B cell (primary cell): ENCODE measurements around the gene ASGR2. TPM values are rescaled to one million over a fixed set of nuclear protein-coding genes. Genes with fewer than 3 reads are reported as not detected.

Source experiments
- ATAC-seq: fragments of 200-7000 bp; cut with Tn5 transposase; one replicate; pipeline ENCODE4 v1.10.0; 2021; ENCODE audit warnings: low read depth, mild to moderate bottlenecking, moderate number of reproducible peaks, moderate library complexity
- CTCF ChIA-PET: fragments of 350-600 bp; sonication (Branson Sonifier 250); formaldehyde crosslinking; loops from one replicate; lab custom pipeline; 2021; ENCODE audit warnings: antibody characterized with exemption, inconsistent platforms; lab: Charles Lee
- POLR2A ChIA-PET: fragments of 350-600 bp; sonication (Branson Sonifier 250); formaldehyde crosslinking; loops from one replicate; lab custom pipeline; 2021; ENCODE audit warnings: antibody characterized with exemption; lab: Charles Lee
- DNase-seq: peaks from one replicate; pipeline ENCODE4 v3.0.0; 2013
- H2AFZ ChIP-seq: 2 replicates; pipeline ENCODE4 v1.6.1; 2012; ENCODE audit warnings: mild to moderate bottlenecking, low read depth, low read length; ENCODE audit not compliant: insufficient read depth, poor library complexity, severe bottlenecking
- H3K27ac ChIP-seq, 2 donors: 1 replicate in 1 of 2; 2 replicates in 1 of 2; pipeline ENCODE4 v1.5.1; 2012 to 2013; ENCODE audit warnings: low read length in 2 of 2, mild to moderate bottlenecking in 2 of 2, moderate library complexity in 1 of 2
- H3K27me3 ChIP-seq, 4 experiments: fragments of 200-600 bp in 1 of 4; sonication (generic) in 1 of 4; replicated peaks in 1 of 4; 1 replicate in 2 of 4; 2 replicates in 2 of 4; pipeline versions ENCODE4 v1.6.1 to v1.7.0; 2013 to 2016; ENCODE audit warnings: low read length in 3 of 4, mild to moderate bottlenecking in 2 of 4, mixed read lengths in 1 of 4, moderate library complexity in 1 of 4; ENCODE audit not compliant: insufficient read depth in 4 of 4, control insufficient read depth in 3 of 4; ENCODE audit errors: control extremely low read depth in 1 of 4
- H3K36me3 ChIP-seq, 2 experiments: replicated peaks in 1 of 2; 1 replicate in 1 of 2; 2 replicates in 1 of 2; pipeline versions ENCODE4 v1.6.1 to v1.7.1; 2013; ENCODE audit warnings: low read length in 1 of 2; ENCODE audit not compliant: insufficient read depth in 2 of 2, control insufficient read depth in 1 of 2; ENCODE audit errors: control extremely low read depth in 1 of 2, extremely low read depth in 1 of 2
- H3K4me1 ChIP-seq, 2 donors: fragments of 200-600 bp in 1 of 2; sonication (generic) in 1 of 2; 1 replicate in 1 of 2; 2 replicates in 1 of 2; pipeline versions ENCODE4 v1.5.1 to v1.6.1; 2013 to 2017; ENCODE audit warnings: low read length in 2 of 2; ENCODE audit not compliant: control insufficient read depth in 2 of 2, insufficient read depth in 2 of 2
- H3K4me2 ChIP-seq: replicated peaks from 2 replicates; pipeline ENCODE3; 2012; ENCODE audit warnings: mild to moderate bottlenecking, low read depth, low read length; ENCODE audit not compliant: poor library complexity, severe bottlenecking
- H3K4me3 ChIP-seq, 5 experiments: fragments of 200-600 bp in 1 of 5; sonication (generic) in 1 of 5; 1 replicate in 3 of 5; 2 replicates in 2 of 5; pipeline versions ENCODE4 v1.5.1 to v1.7.0; 2011 to 2016; ENCODE audit warnings: low read length in 4 of 5, mild to moderate bottlenecking in 4 of 5, low read depth in 2 of 5, control low read depth in 1 of 5, moderate library complexity in 1 of 5; ENCODE audit not compliant: insufficient read depth in 1 of 5; ENCODE audit errors: control extremely low read depth in 1 of 5, extremely low read depth in 1 of 5
- H3K79me2 ChIP-seq: fragments of 200-600 bp; sonication (generic); one replicate; pipeline ENCODE4 v1.6.0; 2016; ENCODE audit warnings: low read length; ENCODE audit not compliant: control insufficient read depth, insufficient read depth
- H3K9ac ChIP-seq: fragments of 200-600 bp; sonication (generic); 2 replicates; pipeline ENCODE4 v1.6.1; 2017; ENCODE audit warnings: mild to moderate bottlenecking, low read length, moderate library complexity
- H3K9me3 ChIP-seq, 3 donors: one replicate each; pipeline versions ENCODE4 v1.6.1 to v1.7.1; 2013; ENCODE audit warnings: low read length in 2 of 3; ENCODE audit not compliant: control insufficient read depth in 2 of 3, insufficient read depth in 1 of 3; ENCODE audit errors: control extremely low read depth in 1 of 3
- H4K20me1 ChIP-seq: 2 replicates; pipeline ENCODE4 v1.6.0; 2012; ENCODE audit warnings: mild to moderate bottlenecking, low read length; ENCODE audit not compliant: insufficient read depth, control insufficient read depth, poor library complexity, severe bottlenecking
- H3K27ac Mint-ChIP-seq: one replicate; pipeline ENCODE4 v1.8.0; 2021; ENCODE audit warnings: mixed read lengths
- H3K27me3 Mint-ChIP-seq: one replicate; pipeline ENCODE4 v1.8.0; 2021; ENCODE audit warnings: mixed read lengths
- H3K4me1 Mint-ChIP-seq: one replicate; pipeline ENCODE4 v1.8.0; 2021; ENCODE audit warnings: mixed read lengths
- H3K4me3 Mint-ChIP-seq: one replicate; pipeline ENCODE4 v1.8.0; 2021; ENCODE audit warnings: mixed read lengths
- H3K9me3 Mint-ChIP-seq: one replicate; pipeline ENCODE4 v1.8.0; 2022; ENCODE audit warnings: mixed read lengths; ENCODE audit not compliant: insufficient read depth
- EZH2 ChIP-seq: IDR thresholded peaks from 2 replicates; pipeline ENCODE4 v1.6.1; 2012; ENCODE audit warnings: borderline replicate concordance, low read depth, mild to moderate bottlenecking, moderate library complexity, low read length; ENCODE audit not compliant: insufficient read depth, poor library complexity, severe bottlenecking
- whole genome bisulfite sequencing: methylation state at CpG from one replicate; pipeline ENCODE4 v1.1.5; 2013; ENCODE audit warnings: missing lambda C conversion rate; ENCODE audit not compliant: insufficient coverage; 5-methylcytosine and 5-hydroxymethylcytosine counted together
- intact Hi-C: fragments of 100-400 bp; cut with micrococcal nuclease; formaldehyde crosslinking; loops from one replicate; pipeline ENCODE4 v1.10.0; 2022
- polyA plus RNA-seq: library from polyadenylated mRNA; depleted of rRNA; stranded (reverse); fragments of >200 nt; gene quantifications from 2 replicates; pipeline ENCODE4 v1.2.3, GENCODE V29; 2012
- total RNA-seq, 2 donors: library from RNA; stranded (reverse); fragments of 120-200 nt in 1 of 2; gene quantifications; 1 replicate in 1 of 2; 2 replicates in 1 of 2; pipeline versions ENCODE4 v1.2.3 to v1.2.4, GENCODE V29; 2013 to 2022
- TF ChIP-seq, protein P1 (sequence below): fragments of 200-600 bp; IDR thresholded peaks from one replicate; pipeline ENCODE4 v1.8.0; 2022; ENCODE audit warnings: antibody characterized with exemption, mild to moderate bottlenecking

ASGR2 gene
- total and polyA plus RNA-seq, 2 donors (not counting 1 experiment from before 2014, with no cell fraction given) = 1.00 TPM; not detected in 1

DNA sequence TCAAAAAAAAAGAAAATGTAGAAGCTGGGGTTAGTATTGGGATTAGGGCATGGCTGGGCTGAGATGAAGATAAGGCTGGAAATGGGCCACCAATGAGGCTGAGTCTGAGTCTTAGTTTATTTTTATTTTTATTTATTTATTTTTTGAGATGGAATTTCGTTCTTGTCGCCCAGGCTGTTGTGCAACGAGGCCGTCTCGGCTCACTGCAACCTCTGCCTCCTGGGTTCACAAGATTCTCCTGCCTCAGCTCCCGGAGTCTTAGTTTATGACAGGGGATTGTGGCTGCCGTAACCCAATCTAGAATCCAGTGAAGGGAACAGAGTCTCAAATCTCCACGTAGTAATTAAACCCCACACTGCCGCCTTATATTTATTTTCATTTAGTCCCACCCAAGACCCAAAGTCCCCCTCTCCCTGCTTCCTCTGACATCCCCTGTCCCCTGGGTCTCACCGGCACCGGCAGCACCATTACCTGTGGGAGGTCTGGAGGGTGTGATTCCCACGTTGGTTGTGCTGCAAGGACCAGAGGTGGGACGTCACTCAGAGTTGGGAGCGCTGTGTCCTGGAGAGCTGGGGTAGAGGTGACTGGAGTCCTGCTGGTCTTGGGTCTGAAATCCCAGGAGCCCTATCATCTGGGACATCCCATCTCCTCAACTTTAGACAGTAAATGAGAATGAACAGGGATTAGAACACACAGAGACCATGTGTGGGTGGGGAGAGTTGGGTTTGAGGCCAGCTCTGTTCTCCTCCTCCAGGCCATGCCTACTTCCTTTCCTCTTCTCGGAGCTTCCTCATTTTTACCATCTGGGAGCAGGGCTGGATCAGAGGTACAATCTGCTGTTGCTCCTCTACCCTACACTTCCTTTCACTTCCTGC, 34.8 kb downstream of the ASGR2 start, which contains the start of gene CLEC10A:
Gene CLEC10A (minus strand): TSS at position 671 of the 875 bp plus-strand sequence. CDS start 1,439 bp downstream, outside the sequence.
- no peak within 1 kb of the TSS for H2AFZ ChIP-seq
- H3K27ac Mint-ChIP-seq = no peak within 1 kb of the TSS
- no peak within 1 kb of the TSS for H3K27ac ChIP-seq
- H3K9ac ChIP-seq = no peak within 1 kb of the TSS
- intact Hi-C loops = no loop called here
- POLR2A ChIA-PET = interaction anchor here (0.5 kb wide), 1 partner anchor 365 kb away, joined by 3 read pairs; no protein-coding TSS in a partner anchor
- 81% methylated on average over 10 of the region's 15 CpGs for WGBS
- no peaks in the 10 kb centered on the region for H3K9me3 Mint-ChIP-seq
- CTCF ChIA-PET = interaction anchor here (1.3 kb wide), 1 partner anchor 28 kb away, joined by 3 read pairs; no protein-coding TSS in a partner anchor
- H3K36me3 ChIP-seq = no peaks in the 10 kb centered on the region
- peaks cover 0 to 4% (median 0%) of the 10 kb centered on the region in 3 donors for H3K9me3 ChIP-seq
- peaks cover 10 to 17% of the 10 kb centered on the region in 2 donors for H3K4me1 ChIP-seq
- no peaks in the 10 kb centered on the region for H3K79me2 ChIP-seq
- peaks cover 21% of the 10 kb centered on the region for H3K27me3 Mint-ChIP-seq
- TF ChIP-seq, protein P1, sequence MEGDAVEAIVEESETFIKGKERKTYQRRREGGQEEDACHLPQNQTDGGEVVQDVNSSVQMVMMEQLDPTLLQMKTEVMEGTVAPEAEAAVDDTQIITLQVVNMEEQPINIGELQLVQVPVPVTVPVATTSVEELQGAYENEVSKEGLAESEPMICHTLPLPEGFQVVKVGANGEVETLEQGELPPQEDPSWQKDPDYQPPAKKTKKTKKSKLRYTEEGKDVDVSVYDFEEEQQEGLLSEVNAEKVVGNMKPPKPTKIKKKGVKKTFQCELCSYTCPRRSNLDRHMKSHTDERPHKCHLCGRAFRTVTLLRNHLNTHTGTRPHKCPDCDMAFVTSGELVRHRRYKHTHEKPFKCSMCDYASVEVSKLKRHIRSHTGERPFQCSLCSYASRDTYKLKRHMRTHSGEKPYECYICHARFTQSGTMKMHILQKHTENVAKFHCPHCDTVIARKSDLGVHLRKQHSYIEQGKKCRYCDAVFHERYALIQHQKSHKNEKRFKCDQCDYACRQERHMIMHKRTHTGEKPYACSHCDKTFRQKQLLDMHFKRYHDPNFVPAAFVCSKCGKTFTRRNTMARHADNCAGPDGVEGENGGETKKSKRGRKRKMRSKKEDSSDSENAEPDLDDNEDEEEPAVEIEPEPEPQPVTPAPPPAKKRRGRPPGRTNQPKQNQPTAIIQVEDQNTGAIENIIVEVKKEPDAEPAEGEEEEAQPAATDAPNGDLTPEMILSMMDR = no peak
- TF ChIP-seq EZH2 = no peak
- H3K4me3 Mint-ChIP-seq = no peak within 1 kb of the TSS
- peaks cover 0 to 6% (median 3%) of the 10 kb centered on the region in 4 experiments for H3K27me3 ChIP-seq
- ATAC-seq (no peak), DNase-seq (no peak)
- H3K4me2 ChIP-seq = no peak within 1 kb of the TSS
- H4K20me1 ChIP-seq = no peaks in the 10 kb centered on the region
- H3K4me1 Mint-ChIP-seq = peaks cover 23% of the 10 kb centered on the region
- H3K4me3 ChIP-seq = no peak within 1 kb of the TSS

DNA sequence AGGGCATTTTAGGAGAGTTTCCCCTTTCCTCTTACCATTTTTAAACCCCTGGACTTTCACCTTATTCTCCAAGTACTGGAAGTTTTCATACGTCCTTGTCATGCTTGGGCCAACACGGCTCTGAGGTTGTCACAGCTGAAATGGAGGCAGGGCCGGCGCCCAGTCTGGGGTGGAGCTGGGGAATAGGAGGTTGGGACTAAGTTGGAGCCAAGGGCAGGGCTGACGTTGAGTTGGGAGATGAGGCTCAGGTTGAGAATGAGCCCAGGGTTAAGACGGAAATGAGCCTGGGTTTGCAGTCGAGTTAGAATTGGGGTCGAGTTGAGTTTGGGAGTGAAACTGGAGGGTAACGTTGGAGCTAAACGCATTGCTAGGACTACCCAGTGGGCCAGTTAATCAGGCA, 35.9 kb downstream of the ASGR2 start:
- no peak overlapping the region for H3K27ac Mint-ChIP-seq
- Histone ChIP-seq H3K4me2 (no peak overlapping the region), H4K20me1 (no peaks in the 10 kb centered on the region), H3K4me3 (no peak overlapping the region), H3K27me3 (peaks cover 0 to 4% (median 2%) of the 10 kb centered on the region in 4 experiments), H3K27ac (no peak overlapping the region), H3K9me3 (peaks cover 0 to 4% (median 0%) of the 10 kb centered on the region in 3 donors), H3K79me2 (no peaks in the 10 kb centered on the region), H3K9ac (no peak overlapping the region), H3K4me1 (peaks cover 10 to 14% of the 10 kb centered on the region in 2 donors), H2AFZ (no peak overlapping the region), H3K36me3 (no peaks in the 10 kb centered on the region)
- 92% methylated on average over 9 of the region's 10 CpGs for WGBS
- peaks cover 12% of the 10 kb centered on the region for H3K27me3 Mint-ChIP-seq
- H3K4me1 Mint-ChIP-seq = peaks cover 20% of the 10 kb centered on the region
- intact Hi-C loops = no loop called here
- no peaks in the 10 kb centered on the region for H3K9me3 Mint-ChIP-seq
- CTCF ChIA-PET = no interaction called here
- POLR2A ChIA-PET = no interaction called here
- no peak for DNase-seq
- TF ChIP-seq, protein P1 = no peak
- TF ChIP-seq EZH2 = no peak
- ATAC-seq = no peak
- H3K4me3 Mint-ChIP-seq = no peak overlapping the region
